OCI-M2 (cell line): ENCODE results near the gene KCTD3.

ENCODE experiments used
- DNase-seq: peaks from one replicate; lab custom pipeline; 2025; ENCODE audit not compliant: unreplicated experiment; lab: John Stamatoyannopoulos, UW

The KCTD3 gene

DNA sequence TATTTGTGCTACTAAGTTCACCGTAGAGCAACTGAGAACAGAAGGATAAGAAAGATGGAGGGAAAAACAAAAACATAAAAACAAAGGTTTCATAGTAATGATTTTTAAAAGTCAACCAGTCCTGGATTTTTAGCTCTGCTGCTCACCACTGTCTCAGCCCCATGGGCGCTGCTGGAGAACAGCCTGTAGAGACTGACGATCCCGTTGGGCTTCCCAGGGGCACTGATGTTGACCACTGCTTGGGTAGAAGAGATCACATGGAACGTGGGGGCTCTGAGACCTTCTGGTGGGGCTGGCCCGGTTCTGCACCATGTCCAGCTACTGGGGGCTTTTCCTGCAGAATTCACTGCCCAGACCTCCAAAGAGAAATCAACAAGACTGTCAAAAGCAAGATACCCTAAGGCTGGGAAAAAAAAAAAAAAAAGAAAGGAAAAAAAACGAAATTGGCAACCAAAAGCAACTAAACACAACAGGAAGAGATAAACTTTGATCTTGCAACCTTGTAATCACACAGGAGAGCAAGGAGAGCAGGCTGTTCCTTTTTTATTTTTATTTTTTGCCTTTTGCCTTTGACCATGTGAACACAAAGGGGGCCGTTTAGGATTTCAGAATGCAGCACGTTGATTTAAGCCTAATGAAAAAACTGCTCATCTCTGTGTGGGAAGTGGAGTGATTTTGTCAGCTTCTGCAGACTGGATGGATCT is 83.5 kb downstream of the KCTD3 start:
- DNase-seq, result no peak

DNA sequence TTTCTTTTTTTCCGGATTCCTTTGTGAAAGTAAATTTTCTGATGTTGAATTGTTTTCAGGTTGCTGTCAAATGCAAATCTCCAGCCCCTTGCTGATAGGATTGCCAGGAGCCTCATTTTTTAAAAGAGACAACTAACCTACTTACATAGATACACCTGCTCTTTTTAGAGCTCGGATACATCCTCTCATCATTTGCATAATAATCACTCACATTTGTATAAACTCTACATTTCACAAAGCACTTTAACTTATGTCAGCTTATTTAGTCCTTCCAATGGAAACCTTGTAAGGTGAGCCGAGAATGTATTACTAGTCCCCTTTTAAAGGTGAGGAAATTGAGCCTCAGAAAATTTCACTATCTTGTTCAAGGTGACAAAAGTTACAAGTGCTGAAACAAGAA is 84.8 kb downstream of the KCTD3 start:
- no peak for DNase-seq

DNA sequence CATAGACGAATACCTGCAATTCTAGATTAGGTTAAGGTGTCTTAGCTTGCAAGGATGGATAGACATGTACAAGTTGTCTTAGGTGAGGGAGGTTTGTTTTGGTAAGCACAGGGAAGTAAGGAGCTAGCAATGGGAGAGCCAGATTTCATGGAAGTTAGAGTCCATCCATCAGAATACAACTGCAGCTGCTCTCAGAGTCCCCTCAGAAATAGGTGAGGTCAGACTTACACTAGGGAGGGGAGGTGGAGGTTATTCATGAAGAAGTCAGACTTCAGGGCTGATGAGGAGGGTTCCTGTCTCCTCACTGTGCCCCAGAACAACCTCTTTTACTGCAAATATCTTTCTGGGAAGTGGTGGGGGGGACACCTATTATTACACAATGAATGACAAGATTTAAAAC is 85.3 kb downstream of the KCTD3 start:
- no peak for DNase-seq

DNA sequence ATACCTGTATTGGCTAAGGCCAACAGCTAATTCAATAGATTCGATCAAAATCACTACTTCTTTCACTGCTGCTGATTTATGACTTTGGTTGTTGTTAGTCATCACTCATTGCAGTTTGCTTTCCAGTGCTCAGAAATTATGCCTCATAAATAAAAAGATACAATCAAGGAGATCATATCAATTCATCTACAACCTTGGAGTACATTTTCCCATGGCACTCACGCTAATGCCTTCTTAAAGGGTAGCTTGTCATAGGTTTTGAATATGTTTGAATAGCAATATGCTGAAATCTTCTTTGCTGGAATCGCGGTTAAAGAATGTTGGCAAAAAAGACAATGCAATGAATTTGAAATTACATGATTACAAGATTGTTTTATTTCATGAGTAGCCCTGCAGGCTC is 89.9 kb downstream of the KCTD3 start:
- DNase-seq, result no peak

- DNase-seq, result no peak
These were observed 93.2 kb downstream of the KCTD3 start for GRCh38 chr1:215660259-215660658.

GRCh38 chr1:215661033-215661432 is 93.9 kb downstream of the KCTD3 start:
- DNase-seq, result no peak

- DNase-seq, result no peak
These were observed 98.1 kb downstream of the KCTD3 start for GRCh38 chr1:215665215-215665614.

GRCh38 chr1:215667761-215668160 is 100.7 kb downstream of the KCTD3 start:
- DNase-seq, result no peak

DNA sequence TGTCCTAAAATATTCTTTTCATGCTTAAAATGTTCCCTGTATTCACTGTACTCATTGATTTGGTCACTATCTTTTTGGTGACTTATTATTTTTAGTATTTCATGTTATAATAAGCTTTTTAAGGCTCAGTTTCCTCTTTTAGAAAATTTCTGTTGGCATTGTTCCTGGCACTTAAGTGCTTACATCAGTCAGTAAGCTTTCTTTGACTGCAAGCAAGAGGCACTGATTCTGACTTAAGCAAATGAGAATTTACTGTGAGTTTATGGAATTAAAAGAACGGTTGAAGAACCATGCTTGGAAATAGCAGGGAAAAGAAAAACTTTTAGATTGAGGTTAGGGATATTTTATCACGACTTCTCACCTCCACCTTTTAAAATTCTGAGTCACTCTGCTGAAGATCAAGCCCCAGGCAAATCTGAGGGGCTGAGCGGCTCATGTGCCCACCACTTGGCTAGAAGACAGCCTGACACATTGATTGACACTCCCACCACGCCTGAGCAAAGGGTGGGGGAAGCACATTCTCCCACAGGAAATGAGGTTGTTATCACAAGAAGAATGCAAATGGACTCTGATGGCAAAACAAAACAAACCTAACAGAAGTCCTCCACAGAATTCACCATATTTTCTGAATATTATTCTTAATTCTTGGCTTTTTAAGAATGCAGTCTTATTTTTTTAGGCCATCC is 102.8 kb downstream of the KCTD3 start:
- no peak for DNase-seq
